Liver (tissue), 9 donors: Measurements from ENCODE around the gene TPSG1. TPM values are rescaled to one million over a fixed set of nuclear protein-coding genes. Genes with fewer than 3 reads are reported as not detected.

ENCODE experiments used
- DNase-seq: peaks from one replicate; pipeline ENCODE4 v3.0.0-alpha.2; 2017; ENCODE audit warnings: low spot score
- H3K27ac ChIP-seq, 2 donors: one replicate each; pipeline ENCODE4 v1.7.0; 2013; ENCODE audit warnings: inconsistent platforms in 2 of 2, low read length in 2 of 2, control low read depth in 1 of 2, low read depth in 1 of 2, mild to moderate bottlenecking in 1 of 2
- H3K27me3 ChIP-seq, 4 donors: one replicate each; pipeline versions ENCODE4 v1.6.1 to v1.7.0; 2013; ENCODE audit warnings: low read length in 3 of 4, inconsistent platforms in 1 of 4, mild to moderate bottlenecking in 1 of 4, moderate library complexity in 1 of 4; ENCODE audit not compliant: control insufficient read depth in 4 of 4, insufficient read depth in 4 of 4
- H3K36me3 ChIP-seq, 4 donors: one replicate each; pipeline versions ENCODE4 v1.6.1 to v1.7.0; 2013; ENCODE audit warnings: low read length in 3 of 4, mild to moderate bottlenecking in 3 of 4, low read depth in 1 of 4, moderate library complexity in 1 of 4; ENCODE audit not compliant: control insufficient read depth in 4 of 4, insufficient read depth in 3 of 4
- H3K4me1 ChIP-seq, 4 donors: one replicate each; pipeline versions ENCODE4 v1.6.1 to v1.7.0; 2013; ENCODE audit warnings: low read length in 3 of 4, mild to moderate bottlenecking in 3 of 4, moderate library complexity in 1 of 4; ENCODE audit not compliant: control insufficient read depth in 4 of 4, insufficient read depth in 4 of 4
- H3K4me3 ChIP-seq, 3 donors: one replicate each; pipeline versions ENCODE4 v1.6.1 to v1.7.0; 2013; ENCODE audit warnings: low read length in 3 of 3, control low read depth in 1 of 3, low read depth in 1 of 3, mild to moderate bottlenecking in 1 of 3
- H3K9ac ChIP-seq, 2 donors: one replicate each; pipeline ENCODE4 v1.7.0; 2013; ENCODE audit warnings: low read length in 2 of 2, mild to moderate bottlenecking in 2 of 2, moderate library complexity in 2 of 2, control low read depth in 1 of 2, low read depth in 1 of 2
- H3K9me3 ChIP-seq, 4 donors: one replicate each; pipeline versions ENCODE4 v1.6.1 to v1.7.0; 2013; ENCODE audit warnings: low read length in 3 of 4; ENCODE audit not compliant: control insufficient read depth in 4 of 4
- EGR1 ChIP-seq, 2 donors: IDR thresholded peaks; 2 replicates each; pipeline ENCODE4 v1.6.1; 2016 to 2018; ENCODE audit warnings: antibody characterized with exemption in 2 of 2, low read depth in 2 of 2
- GABPA ChIP-seq, 2 donors: IDR thresholded peaks in 1 of 2; conservative IDR thresholded peaks in 1 of 2; 2 replicates each; pipeline ENCODE4 v1.6.1; 2016; ENCODE audit warnings: antibody characterized with exemption in 2 of 2, mild to moderate bottlenecking in 1 of 2, moderate library complexity in 1 of 2
- HNF4G ChIP-seq: IDR thresholded peaks from 2 replicates; pipeline ENCODE4 v1.6.1; 2016; ENCODE audit warnings: antibody characterized with exemption
- NR2F2 ChIP-seq: IDR thresholded peaks from 2 replicates; pipeline ENCODE4 v1.6.1; 2016; ENCODE audit warnings: antibody characterized with exemption
- RAD21 ChIP-seq, 2 donors: IDR thresholded peaks; 2 replicates each; pipeline ENCODE4 v1.6.1; 2016; ENCODE audit warnings: antibody characterized with exemption in 2 of 2, mild to moderate bottlenecking in 2 of 2
- REST ChIP-seq: IDR thresholded peaks from 2 replicates; pipeline ENCODE4 v1.6.1; 2016; ENCODE audit warnings: antibody characterized with exemption, mild to moderate bottlenecking
- RXRA ChIP-seq, 2 donors: IDR thresholded peaks; 2 replicates each; pipeline ENCODE4 v1.6.1; 2017 to 2018; ENCODE audit warnings: antibody characterized with exemption in 2 of 2, mild to moderate bottlenecking in 1 of 2
- SP1 ChIP-seq: IDR thresholded peaks from 2 replicates; pipeline ENCODE4 v1.6.1; 2018; ENCODE audit warnings: antibody characterized with exemption, mild to moderate bottlenecking
- TAF1 ChIP-seq: conservative IDR thresholded peaks from 2 replicates; pipeline ENCODE4 v1.6.1; 2016; ENCODE audit warnings: antibody characterized with exemption, mild to moderate bottlenecking
- YY1 ChIP-seq: IDR thresholded peaks from 2 replicates; pipeline ENCODE4 v1.6.1; 2016; ENCODE audit warnings: antibody characterized with exemption, mild to moderate bottlenecking
- WGBS: extraction: QIAGEN DNeasy Blood & Tissue Kit; methylation state at CpG from one replicate; pipeline ENCODE4 v1.1.7; 2013; 5-methylcytosine and 5-hydroxymethylcytosine counted together
- polyA plus RNA-seq, 2 donors: library from polyadenylated mRNA; stranded (reverse) in 1 of 2; unstranded in 1 of 2; fragments of 200-250 nt in 1 of 2; fragments of >200 nt in 1 of 2; fragmentation: Nextera tagmentation in 1 of 2; extraction: Ambion mirVana in 1 of 2; gene quantifications; one replicate each; pipeline versions ENCODE4 v1.2.1 to v1.2.3, GENCODE V29; 2013 to 2015
- total RNA-seq, 2 donors: library from RNA; depleted of rRNA; stranded (reverse); fragments of >200 nt; gene quantifications; one replicate each; pipeline ENCODE4 v1.2.3, GENCODE V29; 2014
- TF ChIP-seq, protein P1 (sequence below): IDR thresholded peaks from 2 replicates; pipeline ENCODE4 v1.6.1; 2016; ENCODE audit warnings: antibody characterized with exemption
- TF ChIP-seq, protein P2 (sequence below): IDR thresholded peaks from 2 replicates; pipeline ENCODE4 v1.6.1; 2016; ENCODE audit warnings: antibody characterized with exemption
- donor health status: healthy.
- donor health status: healthy.
- donor health status: healthy.
- donor health status: healthy.
- donor health status: healthy.

The TPSG1 gene
- total and polyA plus RNA-seq, 4 donors = 0.55 TPM; not detected in 3

- Histone ChIP-seq H3K27me3 (no peaks in the 10 kb centered on the region), H3K36me3 (peaks cover 0 to under 1% (median 0%) of the 10 kb centered on the region in 4 donors), H3K4me1 (peaks cover 0 to 18% (median 9%) of the 10 kb centered on the region in 4 donors), H3K9me3 (no peaks in the 10 kb centered on the region), H3K9ac (no peak overlapping the region), H3K4me3 (no peak overlapping the region), H3K27ac (no peak overlapping the region)
- no peak for TF ChIP-seq NR2F2
- no peak for TF ChIP-seq YY1
- no peak for TF ChIP-seq GABPA (IDR thresholded peaks at IDR 0.05 in 1 of 2, conservative IDR thresholded peaks at IDR 0.05 in 1 of 2)
- no peak for TF ChIP-seq RXRA (IDR thresholded peaks at IDR 0.05)
- TF ChIP-seq EGR1 (IDR thresholded peaks at IDR 0.05; ENCODE audit: low read depth in 2 of 2) = no peak
- TF ChIP-seq, protein P1, sequence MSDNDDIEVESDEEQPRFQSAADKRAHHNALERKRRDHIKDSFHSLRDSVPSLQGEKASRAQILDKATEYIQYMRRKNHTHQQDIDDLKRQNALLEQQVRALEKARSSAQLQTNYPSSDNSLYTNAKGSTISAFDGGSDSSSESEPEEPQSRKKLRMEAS = no peak
- no peak for TF ChIP-seq HNF4G
- TF ChIP-seq REST = no peak
- TF ChIP-seq RAD21 (IDR thresholded peaks at IDR 0.05) = no peak
- TF ChIP-seq SP1 = no peak
- TF ChIP-seq, protein P2, sequence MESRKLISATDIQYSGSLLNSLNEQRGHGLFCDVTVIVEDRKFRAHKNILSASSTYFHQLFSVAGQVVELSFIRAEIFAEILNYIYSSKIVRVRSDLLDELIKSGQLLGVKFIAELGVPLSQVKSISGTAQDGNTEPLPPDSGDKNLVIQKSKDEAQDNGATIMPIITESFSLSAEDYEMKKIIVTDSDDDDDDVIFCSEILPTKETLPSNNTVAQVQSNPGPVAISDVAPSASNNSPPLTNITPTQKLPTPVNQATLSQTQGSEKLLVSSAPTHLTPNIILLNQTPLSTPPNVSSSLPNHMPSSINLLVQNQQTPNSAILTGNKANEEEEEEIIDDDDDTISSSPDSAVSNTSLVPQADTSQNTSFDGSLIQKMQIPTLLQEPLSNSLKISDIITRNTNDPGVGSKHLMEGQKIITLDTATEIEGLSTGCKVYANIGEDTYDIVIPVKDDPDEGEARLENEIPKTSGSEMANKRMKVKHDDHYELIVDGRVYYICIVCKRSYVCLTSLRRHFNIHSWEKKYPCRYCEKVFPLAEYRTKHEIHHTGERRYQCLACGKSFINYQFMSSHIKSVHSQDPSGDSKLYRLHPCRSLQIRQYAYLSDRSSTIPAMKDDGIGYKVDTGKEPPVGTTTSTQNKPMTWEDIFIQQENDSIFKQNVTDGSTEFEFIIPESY = no peak
- no peak for TF ChIP-seq TAF1
- no peak for DNase-seq
- WGBS = 88% methylated on average over 36 of the region's 36 CpGs
These were observed 53.1 kb downstream of the TPSG1 start for GRCh38 chr16:1171854-1172428.

Other genes with a start within 250 kb of the TPSG1 start
- gene SOX8, start 243.5 kb downstream of the TPSG1 start, total RNA-seq = under 1 TPM; 0.17 to 0.33 TPM
- gene SOX8, start 243.5 kb downstream of the TPSG1 start, polyA plus RNA-seq = under 1 TPM in 1 of 2 donors, not detected in 1; 0.05 TPM
- gene SSTR5, start 152.5 kb downstream of the TPSG1 start, total RNA-seq = not detected
- gene SSTR5, start 152.5 kb downstream of the TPSG1 start, polyA plus RNA-seq = not detected
- not detected for gene C1QTNF8, start 129.0 kb downstream of the TPSG1 start, total RNA-seq
- gene C1QTNF8, start 129.0 kb downstream of the TPSG1 start, polyA plus RNA-seq = not detected
- 1 to 10 TPM; 4.2 to 8.5 TPM for gene CACNA1H, start 72.2 kb downstream of the TPSG1 start, total RNA-seq
- gene CACNA1H, start 72.2 kb downstream of the TPSG1 start, polyA plus RNA-seq = 1 to 10 TPM in 1 of 2 donors, under 1 TPM in 1; 0.21 to 7.9 TPM
- under 1 TPM; 0.09 to 0.67 TPM for gene TPSB2, start 4.9 kb upstream of the TPSG1 start, total RNA-seq
- gene TPSB2, start 4.9 kb upstream of the TPSG1 start, polyA plus RNA-seq = 10 to 100 TPM in 1 of 2 donors, under 1 TPM in 1; 0.24 to 12.7 TPM
- 1 to 10 TPM in 1 of 2 donors, under 1 TPM in 1; 0.23 to 1.1 TPM for gene TPSAB1, start 15.4 kb upstream of the TPSG1 start, total RNA-seq
- 10 to 100 TPM in 1 of 2 donors, 1 to 10 TPM in 1; 1.4 to 10.8 TPM for gene TPSAB1, start 15.4 kb upstream of the TPSG1 start, polyA plus RNA-seq
- under 1 TPM in 1 of 2 donors, not detected in 1; 0.28 TPM for gene TPSD1, start 30.8 kb upstream of the TPSG1 start, total RNA-seq
- gene TPSD1, start 30.8 kb upstream of the TPSG1 start, polyA plus RNA-seq = under 1 TPM in 1 of 2 donors, not detected in 1; 0.40 TPM
- 10 to 100 TPM; 21.8 to 23.9 TPM for gene UBE2I, start 84.4 kb upstream of the TPSG1 start, total RNA-seq
- 10 to 100 TPM; 19.4 to 23.2 TPM for gene UBE2I, start 84.4 kb upstream of the TPSG1 start, polyA plus RNA-seq
- gene BAIAP3, start 108.4 kb upstream of the TPSG1 start, total RNA-seq = 1 to 10 TPM; 2.3 to 2.8 TPM
- gene BAIAP3, start 108.4 kb upstream of the TPSG1 start, polyA plus RNA-seq = 1 to 10 TPM; 1.6 to 3.8 TPM
- gene TSR3, start 126.6 kb upstream of the TPSG1 start, total RNA-seq = 10 to 100 TPM; 20.3 to 29.5 TPM
- gene TSR3, start 126.6 kb upstream of the TPSG1 start, polyA plus RNA-seq = 10 to 100 TPM; 28.3 to 29.9 TPM
- gene GNPTG, start 126.7 kb upstream of the TPSG1 start, total RNA-seq = 10 to 100 TPM; 24.4 to 31.4 TPM
- gene GNPTG, start 126.7 kb upstream of the TPSG1 start, polyA plus RNA-seq = 10 to 100 TPM; 50.7 to 79.6 TPM
- 10 to 100 TPM in 1 of 2 donors, 1 to 10 TPM in 1; 7.1 to 14.7 TPM for gene UNKL, start 189.4 kb upstream of the TPSG1 start, total RNA-seq
- gene UNKL, start 189.4 kb upstream of the TPSG1 start, polyA plus RNA-seq = 1 to 10 TPM; 3.5 to 6.1 TPM
- gene UQCC4, start 195.5 kb upstream of the TPSG1 start, total RNA-seq = 1 to 10 TPM; 6.9 to 8.9 TPM
- gene UQCC4, start 195.5 kb upstream of the TPSG1 start, polyA plus RNA-seq = 10 to 100 TPM; 13.8 to 16.4 TPM
- gene PERCC1, start 205.8 kb upstream of the TPSG1 start, total RNA-seq = 1 to 10 TPM in 1 of 2 donors, under 1 TPM in 1; 0.50 to 4.7 TPM
- gene PERCC1, start 205.8 kb upstream of the TPSG1 start, polyA plus RNA-seq = not detected
- under 1 TPM in 1 of 2 donors, not detected in 1; 0.42 TPM for gene CCDC154, start 219.3 kb upstream of the TPSG1 start, total RNA-seq
- under 1 TPM; 0.18 to 0.39 TPM for gene CCDC154, start 219.3 kb upstream of the TPSG1 start, polyA plus RNA-seq
- gene CLCN7, start 249.8 kb upstream of the TPSG1 start, total RNA-seq = 10 to 100 TPM; 26.1 to 34.4 TPM
- gene CLCN7, start 249.8 kb upstream of the TPSG1 start, polyA plus RNA-seq = 10 to 100 TPM; 13.9 to 36.2 TPM